IMR-90 (cell line): Measurements from ENCODE around the gene PCBP3. TPM values are rescaled to one million over a fixed set of nuclear protein-coding genes. Genes with fewer than 3 reads are reported as not detected.

Experiments
- ATAC-seq: fragments of 200-7000 bp; cut with Tn5 transposase; 2 replicates; pipeline ENCODE4 v1.9.1; 2020; ENCODE audit warnings: low read depth, mild to moderate bottlenecking, moderate library complexity
- BruUV-seq: library from RNA; stranded (reverse); fragments of 400-500 nt; replicated peaks from 2 replicates; lab custom pipeline; 2021; lab: Mats Ljungman, UMichigan
- CTCF ChIA-PET: fragments of 300-600 bp; formaldehyde crosslinking; extraction: SDS; loops from one replicate; lab custom pipeline; 2021; ENCODE audit warnings: antibody characterized with exemption; lab: Yijun Ruan, JAX
- POLR2A ChIA-PET: fragments of 300-600 bp; sonication (Branson Sonifier 250); formaldehyde crosslinking; loops from one replicate; lab custom pipeline; 2022; ENCODE audit warnings: antibody characterized with exemption; ENCODE audit not compliant: unreplicated experiment; lab: Charles Lee
- DNase-seq: peaks from one replicate; pipeline ENCODE4 v3.0.0; 2013
- H2AFZ ChIP-seq: replicated peaks from 2 replicates; pipeline ENCODE3; 2013; ENCODE audit warnings: low read length, mild to moderate bottlenecking; ENCODE audit not compliant: poor library complexity
- H2AK5ac ChIP-seq: 2 replicates; pipeline ENCODE4 v1.6.1; 2013; ENCODE audit warnings: low read depth, low read length, inconsistent platforms
- H2AK9ac ChIP-seq: replicated peaks from 2 replicates; pipeline ENCODE3; 2013; ENCODE audit warnings: mild to moderate bottlenecking, low read depth, low read length, moderate library complexity; ENCODE audit not compliant: poor library complexity
- H2BK120ac ChIP-seq: 2 replicates; pipeline ENCODE4 v1.6.1; 2013; ENCODE audit warnings: low read depth, low read length, inconsistent platforms
- H2BK15ac ChIP-seq: 3 replicates; pipeline ENCODE4 v1.6.1; 2013; ENCODE audit warnings: low read depth, low read length, inconsistent platforms
- H2BK20ac ChIP-seq: 2 replicates; pipeline ENCODE4 v1.6.1; 2013; ENCODE audit warnings: low read depth, mild to moderate bottlenecking, inconsistent platforms, low read length, moderate library complexity
- H2BK5ac ChIP-seq: 2 replicates; pipeline ENCODE4 v1.6.1; 2013; ENCODE audit warnings: mild to moderate bottlenecking, low read depth, low read length, inconsistent platforms; ENCODE audit not compliant: poor library complexity, severe bottlenecking
- H3K14ac ChIP-seq: replicated peaks from 2 replicates; pipeline ENCODE4 v1.6.1; 2013; ENCODE audit warnings: low read depth, low read length, inconsistent platforms
- H3K18ac ChIP-seq: 2 replicates; pipeline ENCODE4 v1.6.1; 2013; ENCODE audit warnings: low read depth, low read length, control low read depth
- H3K23ac ChIP-seq: 2 replicates; pipeline ENCODE4 v1.6.1; 2013; ENCODE audit warnings: low read depth, low read length, inconsistent platforms
- H3K27ac ChIP-seq: 2 replicates; pipeline ENCODE4 v1.5.1; 2013; ENCODE audit warnings: mild to moderate bottlenecking, control low read depth, low read length; ENCODE audit not compliant: insufficient read depth
- H3K27me3 ChIP-seq: 2 replicates; pipeline ENCODE4 v1.6.1; 2013; ENCODE audit warnings: low read length; ENCODE audit not compliant: control insufficient read depth, insufficient read depth
- H3K36me3 ChIP-seq: 2 replicates; pipeline ENCODE4 v1.6.1; 2013; ENCODE audit warnings: low read length, mixed read lengths; ENCODE audit not compliant: control insufficient read depth, insufficient read depth
- H3K4ac ChIP-seq: 2 replicates; pipeline ENCODE4 v1.6.1; 2013; ENCODE audit warnings: low read depth, low read length, inconsistent platforms
- H3K4me1 ChIP-seq: 2 replicates; pipeline ENCODE4 v1.6.1; 2013; ENCODE audit warnings: low read length, mixed read lengths; ENCODE audit not compliant: control insufficient read depth, insufficient read depth
- H3K4me2 ChIP-seq: 2 replicates; pipeline ENCODE4 v1.6.1; 2013; ENCODE audit warnings: low read depth, mild to moderate bottlenecking, control low read depth, low read length, moderate library complexity
- H3K4me3 ChIP-seq: 2 replicates; pipeline ENCODE4 v1.5.1; 2013; ENCODE audit warnings: low read depth, mild to moderate bottlenecking, control low read depth, low read length, moderate library complexity; ENCODE audit not compliant: insufficient read depth
- H3K56ac ChIP-seq: 2 replicates; pipeline ENCODE4 v1.6.1; 2013; ENCODE audit warnings: low read length, inconsistent platforms; ENCODE audit not compliant: insufficient read depth; ENCODE audit errors: extremely low read depth
- H3K79me1 ChIP-seq, 2 experiments: 2 replicates each; pipeline ENCODE4 v1.6.1; 2013; ENCODE audit warnings: low read length in 2 of 2, inconsistent platforms in 1 of 2, low read depth in 1 of 2
- H3K9ac ChIP-seq: 2 replicates; pipeline ENCODE4 v1.6.1; 2013; ENCODE audit warnings: low read depth, low read length, control low read depth
- H3K9me1 ChIP-seq: 2 replicates; pipeline ENCODE4 v1.6.1; 2013; ENCODE audit warnings: low read length, inconsistent platforms; ENCODE audit not compliant: insufficient read depth
- H3K9me3 ChIP-seq: 2 replicates; pipeline ENCODE4 v1.6.1; 2013; ENCODE audit warnings: low read length; ENCODE audit not compliant: control insufficient read depth, insufficient read depth
- H4K20me1 ChIP-seq: 2 replicates; pipeline ENCODE4 v1.6.1; 2013; ENCODE audit warnings: low read length, inconsistent platforms; ENCODE audit not compliant: insufficient read depth
- H4K5ac ChIP-seq: 2 replicates; pipeline ENCODE4 v1.6.1; 2013; ENCODE audit warnings: mild to moderate bottlenecking, low read depth, low read length, control low read depth
- H4K8ac ChIP-seq, 2 experiments: 2 replicates each; pipeline ENCODE4 v1.6.1; 2013; ENCODE audit warnings: low read depth in 2 of 2, low read length in 2 of 2, control low read depth in 1 of 2, inconsistent platforms in 1 of 2
- H4K91ac ChIP-seq: 2 replicates; pipeline ENCODE4 v1.6.1; 2013; ENCODE audit warnings: low read depth, low read length, inconsistent platforms; ENCODE audit not compliant: insufficient read depth
- CEBPB ChIP-seq: IDR thresholded peaks from 2 replicates; pipeline ENCODE4 v1.6.1; 2012; ENCODE audit warnings: low read depth, low read length, improper control_type of control experiment
- CHD1 ChIP-seq: IDR thresholded peaks from 2 replicates; pipeline ENCODE4 v1.6.1; 2012; ENCODE audit warnings: low read depth, low read length, improper control_type of control experiment
- CTCF ChIP-seq: conservative IDR thresholded peaks from 2 replicates; pipeline ENCODE4 v1.5.1; 2012; ENCODE audit warnings: mild to moderate bottlenecking, low read depth, low read length, improper control_type of control experiment
- ELK1 ChIP-seq: fragments of 150-350 bp; IDR thresholded peaks from 2 replicates; pipeline ENCODE4 v1.6.1; 2016; ENCODE audit warnings: low read depth, mild to moderate bottlenecking, low read length, moderate library complexity, borderline replicate concordance
- FOS ChIP-seq: fragments of 150-350 bp; IDR thresholded peaks from 2 replicates; pipeline ENCODE4 v1.6.1; 2016; ENCODE audit warnings: low read depth, low read length
- MAZ ChIP-seq: IDR thresholded peaks from 2 replicates; pipeline ENCODE4 v1.6.1; 2012; ENCODE audit warnings: low read depth, mild to moderate bottlenecking, low read length, improper control_type of control experiment, moderate library complexity, borderline replicate concordance
- MXI1 ChIP-seq: IDR thresholded peaks from 2 replicates; pipeline ENCODE4 v1.6.1; 2012; ENCODE audit warnings: low read depth, mild to moderate bottlenecking, low read length, moderate library complexity, borderline replicate concordance
- NFE2L2 ChIP-seq: fragments of 150-350 bp; IDR thresholded peaks from 2 replicates; pipeline ENCODE4 v1.6.1; 2016; ENCODE audit warnings: low read depth, mild to moderate bottlenecking, low read length
- POLR2A ChIP-seq: IDR thresholded peaks from 2 replicates; pipeline ENCODE4 v1.6.1; 2012; ENCODE audit warnings: mild to moderate bottlenecking, low read depth, low read length
- RAD21 ChIP-seq: IDR thresholded peaks from 2 replicates; pipeline ENCODE4 v1.6.1; 2012; ENCODE audit warnings: low read length, improper control_type of control experiment
- RCOR1 ChIP-seq: IDR thresholded peaks from 2 replicates; pipeline ENCODE4 v1.6.1; 2012; ENCODE audit warnings: mild to moderate bottlenecking, low read length, improper control_type of control experiment; ENCODE audit not compliant: insufficient replicate concordance
- RFX5 ChIP-seq: IDR thresholded peaks from 2 replicates; pipeline ENCODE4 v1.8.0; 2012; ENCODE audit warnings: low read depth, mild to moderate bottlenecking, low read length, moderate library complexity
- SMC3 ChIP-seq: fragments of 150-350 bp; IDR thresholded peaks from 2 replicates; pipeline ENCODE4 v1.6.1; 2016; ENCODE audit warnings: low read depth, mild to moderate bottlenecking, antibody characterized with exemption, low read length, moderate library complexity
- USF2 ChIP-seq: fragments of 150-350 bp; IDR thresholded peaks from 2 replicates; pipeline ENCODE4 v1.6.1; 2017; ENCODE audit warnings: mild to moderate bottlenecking, antibody characterized with exemption, low read length, low read depth
- WGBS, 2 experiments: methylation state at CpG; one replicate each; pipeline versions ENCODE4 v1.1.5 to v1.1.7; 2013; ENCODE audit warnings: missing lambda C conversion rate in 2 of 2; ENCODE audit not compliant: insufficient read length in 1 of 2; ENCODE audit errors: extremely low coverage in 2 of 2; 5-methylcytosine and 5-hydroxymethylcytosine counted together
- dilution Hi-C: fragments of 300-500 bp; cut with HindIII; formaldehyde crosslinking; loops from one replicate; pipeline ENCODE4 v1.14.3; 2018; ENCODE audit warnings: low sequenced_read_pairs; ENCODE audit not compliant: unreplicated experiment
- in situ Hi-C: fragments of 300-500 bp; cut with MboI; formaldehyde crosslinking; loops from 3 replicates; pipeline ENCODE4 v1.14.3; 2019; ENCODE audit warnings: low sequenced_read_pairs, inconsistent platforms, mixed read lengths
- intact Hi-C: fragments of 100-400 bp; cut with micrococcal nuclease; formaldehyde crosslinking; loops from 2 replicates; pipeline ENCODE4 v1.10.0; 2022
- polyA plus RNA-seq, 3 experiments: library from polyadenylated mRNA; depleted of rRNA; stranded (reverse); fragments of >200 nt; gene quantifications; 2 replicates each; pipeline ENCODE4 v1.2.3, GENCODE V29; 2012; ENCODE audit warnings: low replicate concordance in 1 of 3
- total RNA-seq: library from RNA; depleted of rRNA; stranded (reverse); fragments of >200 nt; gene quantifications from 2 replicates; pipeline ENCODE4 v1.2.3, GENCODE V29; 2012

Gene PCBP3
- total and polyA plus RNA-seq, 2 of the 4 experiments (the other 2 are of a cell fraction), result 2.9 to 3.9 TPM

- peaks cover 8% of the 10 kb centered on the region for H3K9me1 ChIP-seq
- H3K56ac ChIP-seq, result no peak overlapping the region
- peak; percentile 71 for ATAC-seq
- H3K36me3 ChIP-seq, result no peaks in the 10 kb centered on the region; the same call in 1 of the 2 replicates
- in situ Hi-C loops (no loop called here), dilution Hi-C loops (no loop called here), intact Hi-C loops (loop anchor here (2.0 kb wide), 1 partner anchor 43 kb away; no protein-coding TSS in a partner anchor)
- H3K9ac ChIP-seq, result no peak overlapping the region
- 47% methylated on average over 5 of the region's 14 CpGs; no CpG with 5 or more reads in 1 of the 2 experiments for WGBS, 2 experiments
- H4K20me1 ChIP-seq, result no peaks in the 10 kb centered on the region
- POLR2A ChIA-PET, result no interaction called here
- H3K4me1 ChIP-seq, result peaks cover 10% of the 10 kb centered on the region
- no peak overlapping the region for H3K14ac ChIP-seq
- no peak overlapping the region for H3K27ac ChIP-seq
- H4K5ac ChIP-seq, result no peak overlapping the region
- no peak overlapping the region for H3K4ac ChIP-seq
- H2AK9ac ChIP-seq, result no peak overlapping the region
- H3K18ac ChIP-seq, result no peak overlapping the region
- peak; percentile 71 for DNase-seq
- H3K4me2 ChIP-seq, result no peak overlapping the region
- TF ChIP-seq FOS (no peak), NFE2L2 (no peak), POLR2A (no peak), RAD21 (no peak), USF2 (no peak), MAZ (no peak), CHD1 (no peak), ELK1 (no peak), CTCF (no peak), CEBPB (no peak), RFX5 (no peak), SMC3 (no peak), MXI1 (no peak), RCOR1 (no peak)
- no peaks in the 10 kb centered on the region for H3K27me3 ChIP-seq
- no TSS peak for BruUV-seq
- H3K79me1 ChIP-seq, result no peaks in the 10 kb centered on the region
- H3K4me3 ChIP-seq, result no peak overlapping the region
- no peak overlapping the region for H4K8ac ChIP-seq
- H2AFZ ChIP-seq, result no peak overlapping the region
- H2BK120ac ChIP-seq, result no peak overlapping the region
- no peak overlapping the region for H2BK5ac ChIP-seq
- CTCF ChIA-PET, result interaction anchor here (1.4 kb wide), 1 partner anchor 91 kb away, joined by 5 read pairs; no protein-coding TSS in a partner anchor
- no peak overlapping the region for H3K23ac ChIP-seq
- no peaks in the 10 kb centered on the region for H3K9me3 ChIP-seq
- no peak overlapping the region for H2BK20ac ChIP-seq
- 0 out of 2 replicates have a peak overlapping the region, but pooled peaks have one; percentile 43 for H2AK5ac ChIP-seq
- no peak overlapping the region for H2BK15ac ChIP-seq
- no peak overlapping the region for H4K91ac ChIP-seq
Observed at GRCh38 chr21:45831991-45832740, 188.6 kb downstream of the PCBP3 start.
